WI38 (cell line): ENCODE results near the gene ERBB3.
"Not testable (repeated sequence)": the region's sequence is repeated elsewhere in the genome, so short reads cannot be mapped to it uniquely, and the experiment has no call there.

ENCODE experiments used
- H3K4me3 ChIP-seq: 2 replicates; pipeline ENCODE4 v1.5.1; 2011; ENCODE audit warnings: low read depth, mild to moderate bottlenecking, control low read depth, low read length
- TF ChIP-seq, protein P1 (sequence below): IDR thresholded peaks from 2 replicates; pipeline ENCODE4 v1.5.1; 2012; ENCODE audit warnings: low read depth, mild to moderate bottlenecking, control low read depth, low read length

The ERBB3 gene

DNA sequence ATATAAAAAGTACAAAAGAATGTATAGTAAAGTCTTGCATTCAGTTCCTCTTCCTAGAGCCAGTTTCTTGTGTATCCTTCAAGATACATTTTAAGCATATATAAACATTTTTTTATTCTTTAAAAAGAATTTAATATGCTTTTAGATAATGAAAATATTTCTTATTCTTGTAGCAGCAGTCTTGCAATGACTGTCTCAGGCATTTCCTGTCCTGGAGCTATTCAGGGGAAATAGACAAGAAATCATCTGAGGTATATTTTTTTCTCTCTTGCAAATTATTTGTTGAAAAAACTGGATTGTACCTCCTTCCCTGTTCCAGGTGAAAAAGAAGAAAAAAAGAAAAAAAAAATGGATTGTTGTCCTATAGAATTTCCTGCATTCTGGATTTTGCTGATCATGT lies 17.0 kb upstream of the ERBB3 start:
- TF ChIP-seq, protein P1, sequence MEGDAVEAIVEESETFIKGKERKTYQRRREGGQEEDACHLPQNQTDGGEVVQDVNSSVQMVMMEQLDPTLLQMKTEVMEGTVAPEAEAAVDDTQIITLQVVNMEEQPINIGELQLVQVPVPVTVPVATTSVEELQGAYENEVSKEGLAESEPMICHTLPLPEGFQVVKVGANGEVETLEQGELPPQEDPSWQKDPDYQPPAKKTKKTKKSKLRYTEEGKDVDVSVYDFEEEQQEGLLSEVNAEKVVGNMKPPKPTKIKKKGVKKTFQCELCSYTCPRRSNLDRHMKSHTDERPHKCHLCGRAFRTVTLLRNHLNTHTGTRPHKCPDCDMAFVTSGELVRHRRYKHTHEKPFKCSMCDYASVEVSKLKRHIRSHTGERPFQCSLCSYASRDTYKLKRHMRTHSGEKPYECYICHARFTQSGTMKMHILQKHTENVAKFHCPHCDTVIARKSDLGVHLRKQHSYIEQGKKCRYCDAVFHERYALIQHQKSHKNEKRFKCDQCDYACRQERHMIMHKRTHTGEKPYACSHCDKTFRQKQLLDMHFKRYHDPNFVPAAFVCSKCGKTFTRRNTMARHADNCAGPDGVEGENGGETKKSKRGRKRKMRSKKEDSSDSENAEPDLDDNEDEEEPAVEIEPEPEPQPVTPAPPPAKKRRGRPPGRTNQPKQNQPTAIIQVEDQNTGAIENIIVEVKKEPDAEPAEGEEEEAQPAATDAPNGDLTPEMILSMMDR: no peak
- no peak overlapping the region for H3K4me3 ChIP-seq

DNA sequence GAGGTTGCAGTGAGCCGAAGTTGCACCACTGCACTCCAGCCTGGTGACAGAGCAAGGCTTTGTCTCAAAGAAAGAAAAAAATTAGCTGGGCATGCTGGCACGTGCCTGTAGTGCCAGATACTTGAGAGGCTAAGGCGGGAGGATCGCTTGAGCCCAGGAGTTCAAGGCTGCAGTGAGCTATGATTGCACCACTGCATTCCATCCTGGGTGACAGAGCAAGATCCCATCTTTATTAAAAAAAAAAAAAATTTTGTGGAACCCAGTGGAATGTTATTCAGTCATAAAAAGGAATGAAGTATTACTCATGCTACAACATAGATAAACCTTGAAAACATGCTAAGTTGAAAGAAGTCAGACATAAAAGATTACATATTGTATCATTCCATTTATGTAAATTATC lies 8.3 kb upstream of the ERBB3 start:
- H3K4me3 ChIP-seq: no peak overlapping the region
- TF ChIP-seq, protein P1: no peak

DNA sequence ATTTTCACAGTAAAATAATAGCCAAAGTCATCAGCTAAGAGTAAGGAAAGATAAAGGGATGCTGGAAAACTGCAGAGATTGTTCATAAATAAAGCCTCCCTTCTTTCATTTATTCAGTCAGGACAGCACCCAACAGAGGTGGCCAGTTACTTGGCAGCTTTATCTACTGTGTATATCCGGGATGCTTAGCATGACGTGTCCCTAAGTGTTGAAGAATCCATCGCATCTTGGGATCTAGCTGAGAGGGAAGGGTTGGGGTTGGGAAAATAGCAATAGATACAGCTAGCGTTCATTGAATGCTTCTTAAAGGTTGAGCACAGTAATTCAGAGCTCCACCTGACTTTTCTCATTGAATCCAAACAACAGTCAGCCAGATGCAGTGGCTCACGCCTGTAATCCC lies 5.6 kb upstream of the ERBB3 start:
- TF ChIP-seq, protein P1: no peak
- H3K4me3 ChIP-seq: no peak overlapping the region

DNA sequence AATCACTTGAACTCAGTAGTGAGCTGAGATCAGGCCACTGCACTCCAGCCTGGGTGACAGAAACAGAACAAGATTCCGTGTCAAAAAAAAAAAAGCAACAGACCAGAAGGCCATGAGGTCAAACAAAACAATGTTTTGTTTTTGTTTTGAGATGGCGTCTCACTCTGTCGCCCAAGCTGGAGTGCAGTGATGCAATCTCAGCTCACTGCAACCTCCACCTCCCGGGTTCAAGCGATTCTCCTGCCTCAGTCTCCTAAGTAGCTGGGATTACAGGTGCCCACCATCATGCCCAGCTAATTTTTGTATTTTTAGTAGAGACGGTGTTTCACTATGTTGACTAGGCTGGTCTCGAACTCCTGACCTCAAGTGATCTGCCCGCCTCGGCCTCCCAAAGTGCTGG lies 2.0 kb upstream of the ERBB3 start:
- H3K4me3 ChIP-seq: not testable (repeated sequence)

DNA sequence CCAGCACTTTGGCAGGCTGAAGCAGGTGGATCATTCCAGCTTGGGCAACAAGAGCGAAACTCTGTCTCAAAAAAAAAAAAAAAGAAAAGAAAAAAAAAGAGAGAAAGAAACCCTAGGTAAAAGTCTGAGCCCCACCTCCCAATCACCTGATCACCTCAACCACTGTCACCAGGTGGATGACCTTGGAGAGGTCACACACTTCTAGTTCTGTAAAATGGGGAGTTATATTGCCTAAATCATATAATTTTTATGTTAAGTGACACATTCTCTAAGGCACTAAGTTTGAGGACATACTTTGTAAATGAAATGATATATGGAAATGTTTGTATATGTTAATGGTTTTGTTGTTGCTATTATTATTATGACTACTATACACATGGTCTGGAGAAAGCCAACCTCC lies 1.5 kb upstream of the ERBB3 start:
- TF ChIP-seq, protein P1: no peak
- H3K4me3 ChIP-seq: no peak overlapping the region

DNA sequence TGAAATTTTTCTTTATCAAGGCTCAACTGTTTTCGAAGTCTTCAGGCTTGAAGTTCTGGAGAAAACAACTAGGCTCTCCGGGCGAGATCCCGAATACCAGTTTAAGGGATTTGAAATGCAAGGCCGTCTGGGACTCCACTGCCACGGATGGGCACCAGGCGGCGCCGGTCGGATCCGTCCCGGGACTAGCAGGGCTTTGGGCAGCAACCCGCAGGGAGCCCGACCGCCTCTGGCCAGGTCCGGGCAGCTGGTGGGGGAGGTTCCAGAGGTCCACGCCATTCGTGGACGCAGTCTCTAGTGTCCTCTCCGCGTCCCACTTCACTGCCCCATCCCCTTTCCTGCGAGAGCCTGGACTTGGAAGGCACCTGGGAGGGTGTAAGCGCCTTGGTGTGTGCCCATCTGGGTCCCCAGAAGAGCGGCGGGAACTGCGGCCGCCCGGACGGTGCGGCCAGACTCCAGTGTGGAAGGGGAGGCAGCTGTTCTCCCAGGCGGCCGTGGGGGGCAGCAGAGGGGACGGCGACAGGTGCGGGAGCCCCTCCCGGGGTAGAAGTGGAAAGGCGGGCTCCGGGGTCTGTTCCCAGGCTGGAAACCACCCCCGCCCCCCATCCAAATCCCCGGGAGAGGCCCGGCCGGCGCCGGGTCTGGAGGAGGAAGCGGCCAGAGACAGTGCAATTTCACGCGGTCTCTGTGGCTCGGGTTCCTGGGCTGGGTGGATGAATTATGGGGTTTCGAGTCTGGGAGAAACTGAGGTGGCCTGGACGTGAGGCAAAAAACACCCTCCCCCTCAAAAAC lies 838 bp upstream of the ERBB3 start:
- H3K4me3 ChIP-seq: peak overlapping the region; percentile 70
- TF ChIP-seq, protein P1: peak; percentile 86

DNA sequence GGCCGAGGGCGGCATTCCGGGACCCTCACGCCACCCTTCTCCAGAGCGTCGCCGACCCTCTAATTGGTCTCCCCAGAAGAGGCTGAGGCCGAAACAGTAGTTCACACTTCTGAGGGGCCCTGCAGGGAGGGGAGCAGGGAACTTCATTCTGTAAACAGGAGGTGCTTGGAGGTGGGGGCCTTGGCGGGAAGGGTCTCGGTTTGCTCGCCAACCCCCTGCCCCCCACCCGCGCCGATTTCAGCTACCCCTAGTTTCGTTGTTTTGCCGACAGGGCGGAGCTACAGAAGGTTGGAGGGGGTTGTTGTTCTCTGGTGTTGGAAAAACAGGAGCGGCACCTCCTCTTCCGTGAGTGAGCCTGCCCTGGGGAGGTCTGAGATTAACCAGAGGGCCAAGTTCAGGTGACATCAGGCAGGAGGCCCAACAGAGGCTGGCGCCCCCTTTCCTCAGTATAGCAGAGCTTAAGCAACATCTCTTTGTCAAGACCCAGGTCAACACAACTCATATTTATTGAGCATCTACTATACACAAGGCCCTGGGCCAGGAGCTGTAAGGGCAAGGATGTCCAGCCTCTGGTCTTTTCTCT lies 682 bp downstream of the ERBB3 start:
- TF ChIP-seq, protein P1: no peak
- H3K4me3 ChIP-seq: peak overlapping the region; percentile 70
